ENCODE measurements around the gene TAGLN. TPM values are rescaled to one million over a fixed set of nuclear protein-coding genes. Genes with fewer than 3 reads are reported as not detected.

TAGLN gene
- total and polyA plus RNA-seq, 9 of the 15 experiments (the other 6 are each of a cell fraction or from before 2014, with no cell fraction given), result 0.21 to 4.9 (median 1.1) TPM

GRCh38 chr11:117218133-117218915 is 19.2 kb downstream of the TAGLN start (continued):
- TF ChIP-seq CHAMP1 (IDR thresholded peaks at IDR 0.05) (no peak), HES1 (IDR thresholded peaks at IDR 0.05; ENCODE audit: low read depth) (no peak)

- no peak overlapping the region for H3K4me3 ChIP-seq
- no peak overlapping the region; the same call in 2 of the 3 replicates for H3K27ac ChIP-seq (ENCODE audit: extremely low read depth, low read depth, low read length)
- H3K4me2 ChIP-seq (ENCODE audit: insufficient read depth, low read length), result no peak overlapping the region; the same call in 1 of the 2 replicates
- H4K20me1 ChIP-seq (replicated peaks; ENCODE audit: control insufficient read depth, insufficient read depth, low read length), result peaks cover 2% of the 10 kb centered on the region; the same call in 1 of the 2 replicates
- peaks cover 4% of the 10 kb centered on the region for H3K9me1 ChIP-seq (ENCODE audit: control insufficient read depth, insufficient read depth, low read length)
- peaks cover 37 to 40% of the 10 kb centered on the region in 2 experiments; a peak in 4 of 5 replicates for H3K4me1 ChIP-seq (replicated peaks in 1 of 2; ENCODE audit: control insufficient read depth in 2 of 2, insufficient read depth in 2 of 2, low read length in 2 of 2)
- ATAC-seq (no peak), FAIRE-seq (no peak), DNase-seq (ENCODE audit: extremely low read depth in 1 of 4, low spot score in 3 of 4) (no peak)
- no peaks in the 10 kb centered on the region for H3K9me3 ChIP-seq (replicated peaks; ENCODE audit: control insufficient read depth, insufficient read depth, low read depth, low read length)
- BruUV-seq (replicated peaks), result no TSS peak
- in situ Hi-C loops (cut with MboI), result no loop called here
- H3K9ac ChIP-seq (ENCODE audit: insufficient read depth in 1 of 2, low read depth in 2 of 2, low read length in 2 of 2), result peak overlapping the region in 1 of 2 experiments; percentile 60; a peak in 2 of 4 replicates
- H3K36me3 ChIP-seq (ENCODE audit: control insufficient read depth, insufficient read depth, low read length), result peaks cover 71% of the 10 kb centered on the region
- H3K79me2 ChIP-seq (ENCODE audit: control insufficient read depth, insufficient read depth, low read length), result no peaks in the 10 kb centered on the region
- ChIA-PET POLR2A (interaction anchor here (3.3 kb wide), 1 partner anchor 12 kb away, joined by 20 read pairs; the partner anchor contains the start of gene PCSK7), CTCF (ENCODE audit: low intra/inter-chr PET ratio) (no interaction called here)
- 96% methylated on average over 9 of the region's 9 CpGs for WGBS (ENCODE audit: insufficient coverage, low coverage, missing lambda C conversion rate)
- TF ChIP-seq SMARCE1 (IDR thresholded peaks at IDR 0.05), result no peak
- no peak for TF ChIP-seq YBX1 (IDR thresholded peaks at IDR 0.05)
- no peak for TF ChIP-seq KLF10 (CRISPR knock-in tag; IDR thresholded peaks at IDR 0.05)
- TF ChIP-seq KDM1A (IDR thresholded peaks at IDR 0.05), result no peak
- TF ChIP-seq CC2D1A (IDR thresholded peaks at IDR 0.05), result no peak
- no peak for TF ChIP-seq ZNF197 (CRISPR knock-in tag; IDR thresholded peaks at IDR 0.05; ENCODE audit: low read depth)
- no peak for TF ChIP-seq ELK3 (CRISPR knock-in tag; IDR thresholded peaks at IDR 0.05)
- TF ChIP-seq SMAD1 (IDR thresholded peaks at IDR 0.05; ENCODE audit: low read depth, low read length, partially characterized antibody), result no peak
- no peaks in the 10 kb centered on the region for H3K27me3 ChIP-seq (ENCODE audit: control insufficient read depth in 2 of 2, insufficient read depth in 2 of 2, low read length in 2 of 2)
- intact Hi-C loops (cut with micrococcal nuclease), result no loop called here
- no peak overlapping the region for H2AFZ ChIP-seq (ENCODE audit: low read depth, low read length)
Observed at GRCh38 chr11:117219001-117219400, 19.8 kb downstream of the TAGLN start.

Data from K562 (cell line).